ENCODE measurements around the gene LEFTY2.

DNA sequence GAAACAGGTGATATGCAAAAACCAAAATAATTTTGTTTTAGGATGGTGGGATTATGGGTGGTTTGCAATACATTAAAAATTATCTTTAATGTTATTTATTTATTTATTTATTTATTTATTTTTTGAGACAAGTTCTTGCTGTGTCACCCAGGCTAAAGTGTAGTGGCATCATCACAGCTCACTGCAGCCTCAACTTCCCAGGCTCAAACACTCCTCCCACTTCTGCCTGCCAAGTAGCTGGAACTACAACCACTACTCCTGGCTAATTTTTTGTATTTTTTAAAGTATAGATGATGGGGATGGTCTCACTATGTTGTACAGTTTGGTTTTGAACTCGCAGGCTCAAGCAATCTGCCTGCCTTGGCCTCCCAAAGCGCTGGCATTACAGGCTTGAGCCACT lies 10.5 kb downstream of the LEFTY2 start:
- TF ChIP-seq, protein P1, sequence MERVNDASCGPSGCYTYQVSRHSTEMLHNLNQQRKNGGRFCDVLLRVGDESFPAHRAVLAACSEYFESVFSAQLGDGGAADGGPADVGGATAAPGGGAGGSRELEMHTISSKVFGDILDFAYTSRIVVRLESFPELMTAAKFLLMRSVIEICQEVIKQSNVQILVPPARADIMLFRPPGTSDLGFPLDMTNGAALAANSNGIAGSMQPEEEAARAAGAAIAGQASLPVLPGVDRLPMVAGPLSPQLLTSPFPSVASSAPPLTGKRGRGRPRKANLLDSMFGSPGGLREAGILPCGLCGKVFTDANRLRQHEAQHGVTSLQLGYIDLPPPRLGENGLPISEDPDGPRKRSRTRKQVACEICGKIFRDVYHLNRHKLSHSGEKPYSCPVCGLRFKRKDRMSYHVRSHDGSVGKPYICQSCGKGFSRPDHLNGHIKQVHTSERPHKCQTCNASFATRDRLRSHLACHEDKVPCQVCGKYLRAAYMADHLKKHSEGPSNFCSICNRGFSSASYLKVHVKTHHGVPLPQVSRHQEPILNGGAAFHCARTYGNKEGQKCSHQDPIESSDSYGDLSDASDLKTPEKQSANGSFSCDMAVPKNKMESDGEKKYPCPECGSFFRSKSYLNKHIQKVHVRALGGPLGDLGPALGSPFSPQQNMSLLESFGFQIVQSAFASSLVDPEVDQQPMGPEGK (CRISPR knock-in tag; IDR thresholded peaks at IDR 0.05; ENCODE audit: borderline replicate concordance) = no peak
- TF ChIP-seq ESRRG (CRISPR knock-in tag; IDR thresholded peaks at IDR 0.05) (no peak), BACH2 (CRISPR knock-in tag; IDR thresholded peaks at IDR 0.05; ENCODE audit: borderline replicate concordance) (no peak), TOX (CRISPR knock-in tag; IDR thresholded peaks at IDR 0.05; ENCODE audit: borderline replicate concordance) (no peak), TSHZ2 (CRISPR knock-in tag; IDR thresholded peaks at IDR 0.05) (no peak)
